TTC549 (cell line): Measurements from ENCODE around the gene TARM1.
A peak's percentile ranks its signal among the peaks of the same experiment; 100 is the strongest.
"Not testable (repeated sequence)": the region's sequence is repeated elsewhere in the genome, so short reads cannot be mapped to it uniquely, and the experiment has no call there.

Experiments
- FAIRE-seq: peaks from 2 replicates; lab custom pipeline; 2012; peaks lifted over from hg19 to GRCh38; lab: Jason Lieb, UNC

Gene TARM1

DNA sequence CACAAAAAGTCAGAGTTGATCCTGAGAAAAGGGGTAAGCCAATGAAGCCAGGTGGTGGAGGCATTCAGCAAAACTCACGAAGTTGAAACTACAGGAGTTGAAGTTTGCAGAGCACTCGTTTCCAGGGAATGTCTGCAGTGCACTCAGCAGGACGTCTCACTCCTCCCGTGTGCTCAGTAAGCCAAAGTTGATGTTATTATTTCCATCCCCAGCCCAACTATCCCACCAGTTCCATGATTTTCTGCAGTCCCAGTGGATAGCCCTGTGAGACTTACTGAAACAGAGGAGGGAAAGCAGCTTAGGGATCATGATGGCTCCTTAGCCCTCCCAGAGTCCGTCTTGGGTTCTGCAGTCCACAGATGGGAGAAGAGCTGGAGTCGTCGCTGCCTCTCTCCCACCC is at the start of gene TARM1:
TARM1 (minus strand) TSS at position 334 of the 400 bp plus-strand sequence; CDS start at position 309, 25 bp downstream.
- FAIRE-seq: no peak

DNA sequence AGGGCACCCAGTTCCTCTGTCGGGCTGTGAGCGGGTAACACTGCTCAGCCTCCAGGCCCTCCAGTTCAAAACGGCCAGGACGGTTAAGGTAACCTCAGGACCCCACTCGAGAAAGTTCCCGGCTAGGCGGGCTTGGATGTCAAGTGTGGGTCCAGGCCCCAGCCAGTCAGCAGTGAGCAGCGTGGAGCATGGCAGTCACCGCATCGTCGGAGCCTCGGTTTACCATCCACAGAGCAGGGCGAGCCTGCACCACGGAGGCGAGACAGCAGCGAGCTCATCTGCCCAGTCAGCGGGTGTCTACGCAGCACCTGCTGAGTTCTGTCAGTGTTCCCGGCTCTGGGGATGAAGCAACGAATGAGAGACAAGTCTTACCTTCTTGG is 48.4 kb upstream of the TARM1 start:
- no peak for FAIRE-seq

DNA sequence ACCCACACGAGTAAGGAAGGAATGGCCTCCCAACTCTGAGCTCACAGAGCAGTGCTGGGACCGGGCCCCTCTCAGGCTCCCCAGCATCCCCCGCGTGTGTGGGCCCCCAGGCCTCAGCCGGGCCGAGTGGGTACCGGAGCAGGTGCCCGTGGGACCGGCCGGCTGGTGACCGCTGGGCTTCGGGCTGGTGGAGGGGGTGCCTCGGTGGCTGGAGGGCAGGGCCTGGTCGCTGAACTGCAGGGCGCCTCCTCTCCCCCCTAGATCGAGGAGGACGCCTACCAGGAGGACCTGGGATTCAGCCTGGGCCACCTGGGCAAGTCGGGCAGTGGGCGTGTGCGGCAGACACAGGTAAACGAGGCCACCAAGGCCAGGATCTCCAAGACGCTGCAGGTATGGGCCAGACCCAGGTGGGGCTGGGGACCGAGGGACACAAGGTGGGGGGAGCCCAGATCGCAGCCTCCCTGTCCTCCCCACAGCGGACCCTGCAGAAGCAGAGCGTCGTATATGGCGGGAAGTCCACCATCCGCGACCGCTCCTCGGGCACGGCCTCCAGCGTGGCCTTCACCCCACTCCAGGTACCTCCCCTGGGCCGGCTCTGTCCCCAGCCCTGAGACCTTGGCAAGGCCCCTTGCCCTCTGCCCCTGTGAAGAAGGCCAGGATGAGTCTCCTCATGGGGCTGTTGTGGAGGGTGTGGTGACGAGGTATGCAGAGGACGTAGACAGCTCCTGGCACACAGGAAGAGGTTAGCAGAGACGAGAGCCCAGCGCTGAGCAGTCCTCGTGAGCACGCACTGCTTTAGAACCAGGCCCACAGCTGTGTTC is 47.8 kb upstream of the TARM1 start:
- FAIRE-seq: no peak

DNA sequence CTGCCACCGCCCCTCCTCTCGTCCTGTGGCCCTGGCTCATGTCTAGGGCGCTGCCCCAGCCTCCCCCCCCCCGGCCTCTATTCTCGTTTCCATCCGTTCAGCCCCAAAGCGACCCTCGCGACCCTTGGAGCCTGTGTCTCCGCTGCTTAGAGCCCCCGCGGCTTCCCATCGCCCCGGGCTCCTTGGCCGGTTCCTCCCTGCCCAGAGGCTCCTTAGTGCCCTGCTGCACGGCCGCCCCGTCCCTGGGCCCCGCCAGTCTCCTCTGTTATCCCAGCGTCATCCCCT is 47.2 kb upstream of the TARM1 start:
- FAIRE-seq: no peak

DNA sequence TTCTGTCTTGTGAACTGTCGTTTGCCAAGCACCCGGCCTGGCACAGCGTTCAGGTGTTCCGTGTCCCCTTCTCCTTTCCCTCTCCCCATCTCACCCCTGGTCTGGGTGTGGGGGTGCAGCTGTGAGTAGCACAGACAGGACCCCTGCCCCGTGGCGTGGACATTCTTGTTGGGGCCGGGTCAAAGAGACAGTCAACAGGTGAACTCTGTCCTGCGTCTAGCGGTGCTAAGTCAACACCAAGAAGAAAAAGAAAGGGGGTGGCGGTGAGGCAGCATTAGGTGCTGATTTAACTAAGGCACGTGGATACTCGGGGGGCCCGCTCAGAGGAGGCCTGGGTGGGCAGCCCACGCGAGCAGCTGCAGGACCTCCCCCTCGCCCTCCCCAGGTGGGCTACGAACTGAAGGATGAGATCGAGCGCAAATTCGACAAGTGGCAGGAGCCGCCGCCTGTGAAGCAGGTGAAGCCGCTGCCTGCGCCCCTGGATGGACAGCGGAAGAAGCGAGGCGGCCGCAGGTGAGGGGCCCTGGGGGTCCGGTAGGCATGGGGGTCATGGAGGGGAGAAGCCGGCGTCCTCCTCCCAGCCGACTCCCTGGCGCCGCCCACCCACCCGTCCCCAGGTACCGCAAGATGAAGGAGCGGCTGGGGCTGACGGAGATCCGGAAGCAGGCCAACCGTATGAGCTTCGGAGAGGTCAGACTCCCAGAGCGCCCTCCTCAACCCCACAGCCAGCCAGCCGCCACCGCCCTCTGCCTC is 46.7 kb upstream of the TARM1 start:
- FAIRE-seq: no peak

DNA sequence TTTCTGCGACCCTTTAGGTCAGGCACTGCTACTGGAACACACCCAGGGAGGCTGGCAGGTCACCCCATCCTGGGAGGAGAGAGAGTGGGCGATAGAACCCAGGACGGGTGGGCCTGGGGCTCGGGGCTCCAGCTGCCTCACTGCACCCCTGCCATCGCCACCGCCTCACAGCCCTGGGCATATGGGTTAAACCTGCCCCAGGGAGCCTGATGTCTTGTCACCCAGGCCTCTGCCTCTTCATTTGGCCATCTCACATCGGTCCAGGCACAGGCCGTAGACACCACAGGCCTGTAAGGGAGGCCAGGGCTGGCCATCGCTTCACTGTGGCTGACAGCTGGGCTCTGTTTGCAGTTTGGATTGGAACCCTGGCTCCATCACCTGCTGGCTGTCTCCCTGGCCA is 44.5 kb upstream of the TARM1 start:
- FAIRE-seq: no peak

DNA sequence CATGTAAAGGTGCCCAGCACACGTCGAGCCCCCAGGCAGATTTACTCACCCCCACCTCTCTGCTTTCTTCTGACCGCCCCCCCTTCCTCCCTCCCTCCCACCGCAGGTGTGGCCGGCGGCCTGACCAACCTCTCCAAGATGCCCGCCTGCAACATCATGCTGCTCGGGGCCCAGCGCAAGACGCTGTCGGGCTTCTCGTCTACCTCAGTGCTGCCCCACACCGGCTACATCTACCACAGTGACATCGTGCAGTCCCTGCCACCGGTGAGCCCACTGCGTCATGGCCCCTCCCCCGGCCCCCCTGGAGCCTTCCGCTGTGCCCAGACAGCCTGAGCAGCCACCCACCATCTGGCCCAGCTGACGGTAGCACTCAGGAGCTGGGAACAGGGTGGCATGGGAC is 43.2 kb upstream of the TARM1 start:
- FAIRE-seq: no peak

DNA sequence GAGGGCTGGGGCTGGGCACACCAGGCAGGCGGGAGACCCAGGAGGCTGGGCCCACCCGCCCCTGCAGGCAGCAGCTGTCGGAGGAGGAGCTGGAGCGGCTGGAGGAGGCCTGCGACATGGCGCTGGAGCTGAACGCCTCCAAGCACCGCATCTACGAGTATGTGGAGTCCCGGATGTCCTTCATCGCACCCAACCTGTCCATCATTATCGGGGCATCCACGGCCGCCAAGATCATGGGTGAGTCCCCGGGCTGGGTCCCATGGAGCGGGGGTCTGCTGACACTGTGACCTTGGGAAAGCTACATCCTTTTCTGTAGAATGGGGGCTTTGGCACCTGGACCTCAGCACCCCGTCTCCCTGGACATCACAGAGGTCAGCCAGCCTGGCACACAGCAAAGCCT is 42.5 kb upstream of the TARM1 start:
- no peak for FAIRE-seq

DNA sequence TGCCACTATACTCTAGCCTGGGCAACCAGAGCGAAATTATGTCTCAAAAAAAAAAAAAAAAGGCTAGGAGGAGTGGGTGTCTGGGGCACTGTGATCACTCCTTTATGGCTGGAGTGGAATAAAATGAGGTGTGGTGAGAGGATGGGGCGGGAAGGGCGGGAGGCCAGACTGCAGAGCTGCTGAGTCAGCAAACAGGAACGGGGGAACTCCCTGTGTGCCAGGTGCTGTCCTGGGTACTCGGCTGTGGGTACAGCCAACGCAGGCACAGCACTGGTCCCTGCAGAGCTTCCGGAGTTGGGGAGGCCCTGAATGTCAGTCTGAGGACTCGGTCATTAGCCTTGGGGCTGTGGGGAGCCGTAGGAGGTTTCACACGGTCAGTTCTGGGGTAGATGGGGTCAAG is 40.1 kb upstream of the TARM1 start:
- FAIRE-seq: no peak

DNA sequence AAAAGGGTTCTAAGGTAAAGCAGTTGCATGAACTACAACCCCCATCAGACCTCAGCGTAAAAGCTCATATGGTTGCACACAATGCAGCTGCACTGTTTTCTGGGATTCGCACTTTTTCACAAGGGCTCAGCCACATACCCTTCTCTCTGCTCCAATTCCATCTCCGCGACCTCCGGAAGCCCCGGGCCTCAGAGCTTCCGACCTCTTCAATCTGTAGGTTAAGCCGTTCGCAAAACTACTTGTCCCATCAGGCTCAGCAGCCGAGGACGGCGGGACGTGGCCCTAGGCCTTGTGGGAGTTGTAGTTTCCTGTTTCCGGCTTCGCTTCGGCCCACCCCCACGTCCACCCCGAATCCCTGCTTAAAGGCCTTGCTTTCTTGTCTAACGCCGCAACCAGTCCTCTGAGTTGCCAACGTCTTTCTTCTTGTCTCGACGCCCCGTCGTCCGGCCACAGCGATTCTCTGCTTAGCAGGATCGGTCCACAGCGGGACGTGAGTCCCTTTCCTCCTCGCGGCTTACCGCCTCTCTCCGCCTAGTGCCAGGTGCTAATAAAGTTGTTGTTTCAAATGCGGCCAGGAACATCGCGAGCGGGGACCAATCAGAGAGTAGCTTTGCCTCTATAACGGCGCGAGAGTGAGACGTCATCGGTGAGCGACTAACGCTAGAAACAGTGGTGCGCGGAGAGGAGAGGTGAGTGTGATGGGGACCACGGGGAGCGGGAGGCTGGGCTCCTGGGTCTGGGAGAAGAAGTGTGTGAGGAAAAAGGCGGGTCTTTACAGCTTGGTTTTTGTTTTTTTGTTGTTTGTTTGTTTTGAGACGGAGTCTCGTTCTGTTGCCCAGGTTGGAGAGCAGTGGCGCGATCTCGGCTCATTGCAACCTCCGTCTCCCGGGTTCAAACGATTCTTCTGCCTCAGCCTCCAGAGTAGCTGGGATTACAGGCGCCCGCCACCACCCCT is 34.2 kb upstream of the TARM1 start, which contains the start of the genes PRPF31 and TFPT:
PRPF31 (plus strand) TSS at position 646 of the 955 bp plus-strand sequence. CDS start 2,525 bp downstream, outside the sequence.
TFPT (minus strand) TSS at position 549 of the 955 bp plus-strand sequence; CDS start at position 161, 388 bp downstream.
- peak; percentile 72 for FAIRE-seq

DNA sequence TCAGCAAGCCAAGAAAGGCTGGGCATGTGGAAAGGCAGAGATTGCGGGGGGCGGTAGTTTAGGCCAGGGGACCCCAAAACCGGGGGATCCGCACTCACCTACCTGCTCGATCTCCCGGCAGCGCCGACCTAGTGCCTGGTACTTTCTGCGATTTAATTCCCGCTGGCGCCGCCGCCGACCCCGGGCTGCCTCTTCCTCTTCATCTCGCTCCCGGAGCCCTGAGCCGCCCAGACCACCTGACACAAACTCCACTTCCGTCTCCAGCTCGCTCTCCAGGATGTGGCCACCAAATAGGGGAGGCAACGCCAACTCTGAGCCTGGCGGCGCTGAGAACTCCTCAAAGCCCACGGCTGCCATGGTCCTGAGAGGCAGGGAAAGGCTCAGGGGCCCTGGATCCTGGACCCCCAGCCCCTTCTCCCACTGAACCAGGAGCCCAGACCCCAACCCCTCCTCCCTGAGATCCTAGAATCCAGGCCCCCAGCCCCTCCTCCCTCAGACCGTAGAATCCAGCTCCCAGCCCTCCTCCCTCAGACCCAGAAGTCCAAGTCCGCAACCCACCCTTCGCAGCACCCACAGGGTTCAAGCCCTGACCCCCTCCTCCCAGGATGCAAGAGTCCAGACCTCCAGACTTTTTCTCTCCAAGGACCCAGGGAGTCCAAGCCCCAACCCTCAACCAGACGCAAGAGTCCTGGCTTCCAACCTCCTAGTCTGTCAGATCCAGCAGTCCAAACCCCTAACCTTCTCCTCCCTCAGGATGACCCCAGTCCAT is 33.4 kb upstream of the TARM1 start:
- FAIRE-seq: no peak

DNA sequence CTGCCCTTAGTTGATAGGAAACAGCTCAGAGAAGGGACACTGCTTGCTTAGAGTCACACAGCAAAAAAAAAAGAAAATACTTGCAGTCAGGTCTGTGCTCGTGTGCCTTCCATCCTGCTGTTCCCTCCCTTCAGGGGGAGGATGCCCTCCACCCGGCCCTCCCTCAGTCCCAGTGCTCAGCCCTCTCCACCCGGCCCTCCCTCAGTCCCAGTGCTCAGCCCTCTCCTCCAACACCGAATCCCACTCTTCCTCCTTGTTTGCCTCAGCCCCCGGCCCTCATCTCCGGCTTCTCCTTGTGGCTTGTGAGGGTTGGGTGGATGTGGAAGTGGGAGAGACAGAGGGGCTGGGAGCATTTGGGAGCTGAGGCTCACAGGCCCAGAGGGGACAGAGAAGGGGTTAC is 28.5 kb upstream of the TARM1 start:
- no peak for FAIRE-seq

DNA sequence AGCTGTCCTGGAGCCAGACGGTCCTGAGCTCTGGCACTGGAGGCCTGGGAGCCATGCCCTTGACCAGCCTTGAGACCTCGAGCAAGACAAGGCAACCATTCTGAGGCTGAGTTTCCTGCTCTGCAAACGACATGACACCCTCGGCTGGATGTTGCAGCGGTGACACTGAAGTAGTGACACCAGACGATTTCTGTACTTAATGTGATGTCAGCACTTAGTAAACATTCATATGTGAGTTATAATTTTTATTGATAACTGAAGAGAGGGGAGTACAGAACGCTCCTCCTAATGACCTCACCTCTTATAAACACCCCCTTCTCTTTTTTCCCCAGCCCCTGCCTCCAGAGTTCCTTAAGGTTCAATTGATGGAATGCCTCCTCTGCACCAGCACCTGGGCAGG is 27.3 kb upstream of the TARM1 start:
- no peak for FAIRE-seq

DNA sequence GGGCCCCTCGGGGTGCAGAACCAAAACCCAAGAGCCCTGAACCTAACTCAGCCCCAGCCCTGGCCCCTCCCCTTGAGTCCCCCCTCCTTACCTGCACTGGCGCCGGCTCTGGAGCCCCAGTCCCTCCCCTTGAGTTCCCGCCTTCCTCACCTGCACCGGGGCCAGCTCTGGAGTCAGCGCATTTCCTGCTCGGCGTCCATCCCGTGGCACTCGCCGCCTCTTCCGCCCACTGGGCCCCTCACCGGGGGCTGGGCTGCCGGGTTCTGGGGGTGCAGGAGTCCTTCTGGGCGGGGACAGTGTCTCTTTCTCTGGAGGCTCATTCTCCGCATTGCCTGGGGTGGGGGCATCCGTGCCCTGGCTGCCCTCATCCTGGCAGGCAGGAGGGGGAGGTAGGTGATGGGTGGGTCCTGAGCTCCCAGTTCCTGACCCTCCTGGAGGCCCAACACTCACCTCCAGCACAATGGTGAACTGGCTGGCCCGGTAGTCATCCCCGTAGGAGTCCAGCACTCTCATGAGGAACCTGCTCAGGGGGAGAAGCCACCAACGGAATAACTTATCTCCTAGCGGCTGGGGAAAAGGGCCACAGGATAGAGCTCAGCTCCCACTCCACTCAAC is 26.8 kb upstream of the TARM1 start:
- no peak for FAIRE-seq

DNA sequence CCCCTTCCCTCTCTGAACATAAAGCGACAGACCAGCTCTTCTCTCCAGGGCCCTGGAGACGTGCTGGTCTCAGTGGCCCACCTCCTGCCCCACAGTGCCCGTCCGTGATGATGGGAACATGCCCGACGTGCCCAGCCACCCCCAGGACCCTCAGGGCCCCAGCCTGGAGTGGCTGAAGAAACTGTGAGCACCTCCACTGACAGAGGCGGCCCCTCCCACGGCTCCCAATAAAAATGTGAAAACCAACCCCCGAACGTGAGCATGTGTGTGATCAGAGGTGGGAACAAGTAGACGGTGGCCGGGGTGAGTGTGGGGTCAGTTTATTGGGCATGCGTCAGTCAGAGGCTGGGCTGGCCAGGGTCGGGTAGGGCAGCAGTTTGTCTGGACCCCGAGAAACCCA is 25.6 kb upstream of the TARM1 start:
- FAIRE-seq: no peak

DNA sequence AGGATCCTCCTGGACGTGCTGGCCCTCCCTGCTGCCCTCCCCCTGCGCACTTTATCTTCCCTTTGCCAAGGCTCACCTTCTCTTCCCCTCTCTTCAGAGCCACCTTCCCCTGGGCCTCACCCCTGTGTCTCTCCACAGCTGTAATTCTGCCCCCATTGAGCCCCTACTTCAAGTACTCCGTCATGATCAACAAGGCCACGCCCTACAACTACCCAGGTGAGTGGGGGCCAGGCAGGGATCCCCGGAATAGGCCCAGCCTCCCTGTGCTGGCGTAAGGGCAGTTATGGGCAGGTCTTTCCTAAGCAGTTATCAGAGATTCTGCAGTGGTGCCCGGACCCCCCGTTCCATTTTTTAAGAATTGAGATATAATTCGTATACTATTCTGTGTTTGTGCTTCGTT is 24.6 kb upstream of the TARM1 start:
- no peak for FAIRE-seq

DNA sequence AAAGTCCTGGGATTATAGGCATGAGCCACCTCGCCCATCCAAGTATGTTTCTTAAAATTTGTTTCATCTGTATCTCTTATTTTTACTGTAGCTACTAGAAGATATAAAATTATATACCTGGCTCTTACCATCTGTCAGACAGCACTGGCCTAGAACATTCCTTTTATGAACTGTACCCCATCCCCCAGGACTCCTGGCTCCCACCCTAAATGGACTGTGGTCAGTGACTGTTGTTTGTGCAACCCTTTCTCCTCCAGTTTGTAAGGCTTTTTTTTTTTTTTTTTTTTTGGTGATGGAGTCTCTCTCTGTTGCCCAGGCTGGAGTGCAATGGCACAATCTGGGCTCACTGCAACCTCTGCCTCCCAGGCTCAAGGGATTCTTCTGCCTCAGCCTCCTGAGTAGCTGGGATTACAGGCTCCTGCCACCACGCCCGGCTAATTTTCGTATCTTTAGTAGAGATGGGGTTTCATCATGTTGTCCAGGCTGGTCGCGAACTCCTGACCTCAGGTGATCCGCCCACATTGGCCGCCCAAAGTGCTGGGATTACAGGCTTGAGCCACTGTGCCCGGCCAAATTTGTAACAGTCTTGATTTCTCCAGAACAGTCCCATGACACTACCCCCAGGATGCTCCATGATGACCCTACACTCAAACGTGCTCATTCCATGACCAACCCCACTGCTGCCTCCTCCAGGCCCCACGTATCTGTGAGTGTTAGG is 24.0 kb upstream of the TARM1 start:
- no peak for FAIRE-seq

DNA sequence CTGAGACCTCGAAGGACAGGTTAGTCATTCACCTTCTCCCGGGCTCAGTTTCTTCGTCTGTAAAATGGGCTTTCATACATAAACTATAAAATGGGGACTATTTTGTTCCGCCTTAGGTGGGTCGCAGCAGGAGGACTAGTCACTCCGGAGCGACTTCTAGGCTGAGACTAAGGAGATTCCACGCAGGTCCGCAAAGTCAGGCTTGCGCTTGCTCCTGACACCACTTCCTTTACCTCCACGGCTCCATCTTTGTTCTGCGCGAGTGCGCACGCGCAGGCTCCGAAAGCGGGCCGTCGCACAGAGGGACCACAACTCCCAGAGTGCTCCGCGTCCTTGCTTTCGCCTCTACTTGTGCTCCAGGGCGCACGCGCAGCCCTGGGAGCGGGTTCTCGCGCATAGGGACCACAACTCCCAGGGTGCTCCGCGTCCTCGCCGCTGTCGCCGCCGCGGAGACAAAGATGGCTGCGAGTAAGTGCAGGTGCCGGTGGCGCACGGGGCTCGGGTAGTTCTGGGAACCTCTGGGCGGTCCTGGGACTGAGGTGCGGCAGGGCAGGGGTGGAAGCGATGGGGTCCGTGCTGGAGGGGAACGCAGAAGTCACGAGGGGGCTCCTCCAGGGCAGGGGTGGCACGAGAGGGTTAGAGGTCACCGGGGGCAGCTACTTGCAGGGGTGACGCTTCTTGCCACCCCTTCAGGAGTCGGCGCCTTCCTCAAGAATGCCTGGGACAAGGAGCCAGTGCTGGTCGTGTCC is 21.4 kb upstream of the TARM1 start, which contains the start of gene NDUFA3:
NDUFA3 (plus strand) TSS at position 435 of the 749 bp plus-strand sequence; CDS start at position 459, 24 bp downstream.
- FAIRE-seq: peak; percentile 72

DNA sequence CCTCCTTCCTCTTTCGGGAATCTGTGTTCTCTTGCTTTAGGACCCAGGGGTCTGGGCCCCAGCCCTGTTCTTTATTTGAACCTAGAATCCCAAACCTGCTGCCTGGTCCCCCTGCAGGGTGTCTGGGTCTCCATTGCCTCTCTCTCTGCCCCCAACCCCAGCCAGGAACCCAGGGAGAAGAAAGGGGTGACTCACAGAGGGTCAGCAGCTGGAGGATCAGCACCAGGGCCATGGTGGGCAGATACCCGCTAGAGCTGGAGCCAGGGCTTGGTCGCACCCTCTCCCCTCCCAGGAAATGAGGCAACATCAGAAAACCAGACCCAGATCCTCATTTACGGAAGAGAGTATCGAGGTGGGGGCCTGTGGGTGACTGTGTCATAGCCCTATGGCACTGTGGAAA is 19.4 kb upstream of the TARM1 start, which contains the start of gene OSCAR:
OSCAR (minus strand) TSS at position 243 of the 400 bp plus-strand sequence; CDS start at position 232, 11 bp downstream.
- FAIRE-seq: no peak

DNA sequence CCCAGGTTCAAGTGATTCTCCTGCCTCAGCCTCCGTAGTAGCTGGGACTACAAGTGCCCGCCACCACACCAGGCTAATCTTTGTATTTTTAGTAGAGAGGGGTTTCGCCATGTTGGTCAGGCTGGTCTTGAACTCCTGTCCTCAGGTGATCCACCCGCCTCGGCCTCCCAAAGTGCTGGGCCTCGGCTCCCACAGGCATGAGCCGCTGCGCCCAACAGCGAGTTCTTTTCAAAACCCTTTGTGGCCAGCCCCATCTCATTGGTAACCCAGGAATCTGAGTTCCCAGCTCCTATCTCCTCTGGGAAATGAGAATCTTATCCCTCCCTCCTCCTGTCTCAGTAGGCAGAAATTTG is 18.7 kb upstream of the TARM1 start:
- FAIRE-seq: not testable (repeated sequence)
